A549 (cell line): ENCODE measurements around the gene AARSD1. TPM values are rescaled to one million over a fixed set of nuclear protein-coding genes. Genes with fewer than 3 reads are reported as not detected.

Source experiments
- ATAC-seq, 2 experiments: fragments of 200-7000 bp in 1 of 2; fragments of >200 bp in 1 of 2; cut with Nextera tagmentation in 1 of 2; cut with Tn5 transposase in 1 of 2; 3 replicates each; pipeline versions ENCODE4 v1.8.0 to v1.9.1; 2018 to 2020; ENCODE audit warnings: mild to moderate bottlenecking in 1 of 2, moderate library complexity in 1 of 2
- CTCF ChIA-PET: fragments of 300-600 bp; sonication (Branson Sonifier 250); formaldehyde crosslinking; extraction: SDS; loops from one replicate; lab custom pipeline; 2021; ENCODE audit warnings: antibody characterized with exemption, inconsistent platforms; lab: Yijun Ruan, JAX
- POLR2A ChIA-PET: fragments of 350-600 bp; formaldehyde crosslinking; extraction: SDS; loops from one replicate; lab custom pipeline; 2021; ENCODE audit warnings: antibody characterized with exemption, inconsistent platforms; lab: Yijun Ruan, JAX
- DNase-seq, 2 experiments: peaks; one replicate each; pipeline versions ENCODE4 v3.0.0 to v3.0.0-alpha.2; 2011 to 2016; ENCODE audit warnings: low read depth in 1 of 2, low spot score in 1 of 2
- FAIRE-seq: peaks from 2 replicates; lab custom pipeline; 2011; peaks lifted over from hg19 to GRCh38; lab: Jason Lieb, UNC
- H3K27ac ChIP-seq, 2 experiments: fragments of >200 bp; sonication (Bioruptor Twin); formaldehyde crosslinking; 3 replicates each; pipeline ENCODE4 v1.5.1; 2016 to 2017
- H3K4me1 ChIP-seq: fragments of >200 bp; sonication (Bioruptor Twin); formaldehyde crosslinking; 3 replicates; pipeline ENCODE4 v1.6.1; 2016
- H3K4me2 ChIP-seq: fragments of >200 bp; sonication (Bioruptor Twin); formaldehyde crosslinking; 3 replicates; pipeline ENCODE4 v1.6.1; 2016
- H3K4me3 ChIP-seq: fragments of >200 bp; sonication (Bioruptor Twin); formaldehyde crosslinking; 3 replicates; pipeline ENCODE4 v1.5.1; 2016
- H3K9me3 ChIP-seq: fragments of >200 bp; sonication (Bioruptor Twin); formaldehyde crosslinking; 3 replicates; pipeline ENCODE4 v1.6.1; 2016
- ATOH8 ChIP-seq: fragments of 250-450 bp; sonication (Bioruptor Pico); IDR thresholded peaks from 2 replicates; pipeline ENCODE4 v1.5.0; 2020; ENCODE audit warnings: low read depth, mild to moderate bottlenecking, moderate library complexity
- BHLHE40 ChIP-seq: IDR thresholded peaks from 2 replicates; pipeline ENCODE4 v1.6.1; 2012; ENCODE audit warnings: low read depth, low read length, inconsistent platforms
- CEBPB ChIP-seq, 2 experiments: fragments of >200 bp in 1 of 2; sonication (Bioruptor Twin) in 1 of 2; formaldehyde crosslinking in 1 of 2; IDR thresholded peaks; 2 replicates each; pipeline ENCODE4 v1.6.1; 2012 to 2016
- CHD2 ChIP-seq: fragments of 150-350 bp; IDR thresholded peaks from 2 replicates; pipeline ENCODE4 v1.6.1; 2014; ENCODE audit warnings: low read length; ENCODE audit not compliant: partially characterized antibody
- ESRRA ChIP-seq: fragments of 150-350 bp; IDR thresholded peaks from 2 replicates; pipeline ENCODE4 v1.6.1; 2014; ENCODE audit warnings: mild to moderate bottlenecking, low read length, borderline replicate concordance
- FOSB ChIP-seq: fragments of 250-450 bp; sonication (Bioruptor Pico); IDR thresholded peaks from 2 replicates; pipeline ENCODE4 v1.5.0; 2020; ENCODE audit warnings: mild to moderate bottlenecking, moderate library complexity
- GATA3 ChIP-seq: IDR thresholded peaks from 2 replicates; pipeline ENCODE4 v1.6.1; 2012; ENCODE audit warnings: borderline replicate concordance
- HDAC2 ChIP-seq: fragments of 200-600 bp; sonication (generic); IDR thresholded peaks from 2 replicates; pipeline ENCODE4 v1.6.1; 2016
- HOXB13 ChIP-seq: fragments of 250-450 bp; sonication (Bioruptor Pico); IDR thresholded peaks from 2 replicates; pipeline ENCODE4 v1.5.0; 2020; ENCODE audit warnings: low read depth, mild to moderate bottlenecking, moderate library complexity
- HOXB5 ChIP-seq: fragments of 250-450 bp; sonication (Bioruptor Pico); IDR thresholded peaks from 2 replicates; pipeline ENCODE4 v1.5.0; 2020; ENCODE audit warnings: mild to moderate bottlenecking, moderate library complexity
- KDM1A ChIP-seq: fragments of 200-600 bp; sonication (generic); IDR thresholded peaks from 2 replicates; pipeline ENCODE4 v1.6.1; 2016; ENCODE audit warnings: low read depth, mild to moderate bottlenecking
- KDM5A ChIP-seq: fragments of 200-600 bp; sonication (generic); IDR thresholded peaks from 2 replicates; pipeline ENCODE4 v1.6.1; 2016; ENCODE audit warnings: antibody characterized with exemption, mild to moderate bottlenecking
- NPAS2 ChIP-seq: fragments of 250-450 bp; sonication (Bioruptor Pico); IDR thresholded peaks from 2 replicates; pipeline ENCODE4 v1.8.0; 2022; ENCODE audit warnings: mild to moderate bottlenecking, moderate library complexity, borderline replicate concordance
- NR3C1 ChIP-seq: fragments of >200 bp; sonication (Bioruptor Twin); formaldehyde crosslinking; IDR thresholded peaks from 3 replicates; pipeline ENCODE4 v1.6.1; 2017
- PHF8 ChIP-seq: fragments of 200-600 bp; sonication (generic); IDR thresholded peaks from 2 replicates; pipeline ENCODE4 v1.6.1; 2016; ENCODE audit warnings: low read depth, mild to moderate bottlenecking, antibody characterized with exemption, moderate library complexity, borderline replicate concordance
- POLR2A ChIP-seq: IDR thresholded peaks from 2 replicates; pipeline ENCODE4 v1.6.1; 2012; ENCODE audit warnings: mild to moderate bottlenecking, low read length
- RAD21 ChIP-seq, 2 experiments: fragments of >200 bp in 1 of 2; sonication (Bioruptor Twin) in 1 of 2; formaldehyde crosslinking in 1 of 2; IDR thresholded peaks in 1 of 2; conservative IDR thresholded peaks in 1 of 2; 2 replicates in 1 of 2; 3 replicates in 1 of 2; pipeline ENCODE4 v1.6.1; 2012 to 2018; ENCODE audit warnings: inconsistent platforms in 1 of 2
- RCOR1 ChIP-seq: fragments of 150-350 bp; IDR thresholded peaks from 2 replicates; pipeline ENCODE4 v1.6.1; 2014; ENCODE audit warnings: antibody characterized with exemption, low read length, low read depth
- REST ChIP-seq: fragments of 200-600 bp; sonication (generic); IDR thresholded peaks from 2 replicates; pipeline ENCODE4 v1.6.1; 2016; ENCODE audit warnings: antibody characterized with exemption, mild to moderate bottlenecking, moderate library complexity
- RFX5 ChIP-seq: fragments of 450-650 bp; IDR thresholded peaks from 2 replicates; pipeline ENCODE4 v1.7.1; 2014; ENCODE audit warnings: antibody characterized with exemption, mild to moderate bottlenecking, moderate library complexity
- SMC3 ChIP-seq: fragments of >200 bp; sonication (Bioruptor Twin); formaldehyde crosslinking; IDR thresholded peaks from 3 replicates; pipeline ENCODE4 v1.6.1; 2018; ENCODE audit warnings: inconsistent platforms
- TP53 ChIP-seq: fragments of 250-450 bp; sonication (Bioruptor Pico); IDR thresholded peaks from 2 replicates; pipeline ENCODE4 v1.5.0; 2021; ENCODE audit warnings: mild to moderate bottlenecking, moderate library complexity
- ZFP36 ChIP-seq: fragments of 450-650 bp; IDR thresholded peaks from 2 replicates; pipeline ENCODE4 v1.6.1; 2014; ENCODE audit warnings: borderline replicate concordance; ENCODE audit not compliant: partially characterized antibody
- ZNF302 ChIP-seq: fragments of 250-450 bp; sonication (Bioruptor Pico); IDR thresholded peaks from 2 replicates; pipeline ENCODE4 v1.9.0; 2021; ENCODE audit warnings: inconsistent platforms, mild to moderate bottlenecking, moderate library complexity
- ZSCAN20 ChIP-seq: fragments of 250-450 bp; sonication (Bioruptor Pico); IDR thresholded peaks from 2 replicates; pipeline ENCODE4 v1.8.0; 2022; ENCODE audit warnings: mild to moderate bottlenecking, moderate library complexity
- WGBS: methylation state at CpG from one replicate; pipeline ENCODE4 v1.1.6; 2017; ENCODE audit errors: missing lambda C conversion rate; 5-methylcytosine and 5-hydroxymethylcytosine counted together
- polyA plus RNA-seq, 4 experiments: library from polyadenylated mRNA; depleted of rRNA in 3 of 4; stranded (reverse); fragments of >200 nt; fragmentation: RNase III in 1 of 4; extraction: RNeasy Plus Mini Kit Qiagen cat#74134 plus additional on column Dnase treatment in 1 of 4; gene quantifications; 2 replicates in 3 of 4; 3 replicates in 1 of 4; pipeline ENCODE4 v1.2.3, GENCODE V29; 2011 to 2017
- TF ChIP-seq, protein P1 (sequence below): fragments of >200 bp; sonication (Bioruptor Twin); formaldehyde crosslinking; IDR thresholded peaks from 3 replicates; pipeline ENCODE4 v1.5.1; 2016
- TF ChIP-seq, protein P2 (sequence below): fragments of 150-350 bp; IDR thresholded peaks from 2 replicates; pipeline ENCODE4 v1.6.1; 2014; ENCODE audit warnings: low read depth, mild to moderate bottlenecking, low read length
- TF ChIP-seq, protein P3 (sequence below): fragments of >200 bp; sonication (Bioruptor Twin); formaldehyde crosslinking; IDR thresholded peaks from 3 replicates; pipeline ENCODE4 v1.6.1; 2016

AARSD1 gene
- polyA plus RNA-seq, 2 of the 4 experiments (the other 2 are of a cell fraction), result 66.6 to 70.7 TPM

DNA sequence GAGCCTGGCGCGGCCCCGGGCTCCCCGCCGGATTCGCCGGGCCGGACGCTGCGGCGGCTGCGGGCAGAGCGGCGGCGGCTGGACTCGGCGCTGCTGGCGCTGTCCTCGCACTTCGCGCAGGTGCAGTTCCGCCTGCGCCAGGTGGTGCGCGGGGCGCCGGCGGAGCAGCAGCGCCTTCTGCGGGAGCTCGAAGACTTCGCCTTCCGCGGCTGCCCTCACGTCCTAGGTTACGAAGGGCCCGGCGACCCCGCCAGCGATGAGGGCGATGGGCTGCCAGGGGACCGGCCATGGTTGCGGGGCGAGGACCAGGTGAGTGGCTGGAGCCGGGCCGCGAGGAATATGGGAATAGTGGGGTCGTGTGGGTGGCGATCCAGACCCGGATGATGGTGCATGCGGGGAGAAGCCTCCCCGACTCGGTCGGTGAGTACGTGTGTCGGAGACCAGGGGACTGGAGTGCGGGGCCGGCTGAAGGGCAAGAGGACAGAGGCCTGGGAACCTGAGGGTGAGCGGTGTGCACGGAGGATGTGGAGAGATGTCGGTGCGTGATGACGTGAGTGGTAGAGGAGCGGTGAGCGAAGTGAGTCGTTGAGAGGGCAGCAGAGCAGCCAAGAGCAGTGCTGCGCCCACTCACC, 16.6 kb upstream of the AARSD1 start (continued):
- TF ChIP-seq RAD21 (conservative IDR thresholded peaks at IDR 0.05 in 1 of 2, IDR thresholded peaks at IDR 0.05 in 1 of 2) (peak in 1 of 2 experiments; percentile 40; a peak in 2 of 5 replicates), ZFP36 (no peak)

DNA sequence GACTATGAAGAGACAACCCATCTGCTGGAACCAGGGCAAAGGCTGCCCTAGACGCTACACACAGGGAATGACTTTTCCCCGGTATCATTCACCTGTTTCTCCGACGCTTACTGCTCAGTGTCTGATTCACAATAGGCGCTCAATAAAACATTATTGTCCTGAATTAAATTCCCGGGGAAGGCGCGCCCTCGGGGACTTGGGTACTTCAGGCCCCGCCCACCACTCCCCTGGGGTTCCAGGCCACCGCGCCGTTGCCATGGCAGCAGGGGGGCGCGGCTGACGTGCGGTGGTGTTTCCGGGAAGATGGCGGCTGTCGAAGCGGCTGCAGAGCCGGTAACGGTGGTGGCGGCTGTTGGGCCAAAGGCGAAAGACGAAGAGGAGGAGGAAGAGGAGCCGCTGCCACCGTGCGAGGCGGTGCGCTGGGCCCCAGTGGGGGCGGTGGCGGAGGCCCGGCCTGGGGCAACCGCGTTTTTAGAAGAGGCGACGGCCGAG, 16.1 kb upstream of the AARSD1 start, which contains the start of gene RUNDC1:
Gene RUNDC1 (plus strand): TSS at position 292 of the 492 bp plus-strand sequence. CDS start 12 bp downstream, at position 304.
- peaks cover 33% of the 10 kb centered on the region for H3K4me1 ChIP-seq
- FAIRE-seq, result no peak
- ChIA-PET CTCF (interaction anchor here (1.0 to 11.1 kb wide), 6 partner anchors 12 to 142 kb away, joined by 3 to 86 read pairs (median 4); partner anchors contain the start of genes AOC2 and RPL27), POLR2A (interaction anchor here (0.9 to 2.0 kb wide), 3 partner anchors 16 to 21 kb away, joined by 4 to 36 read pairs (median 5); partner anchors contain the start of genes AARSD1 and RPL27)
- H3K4me2 ChIP-seq, result peak within 1 kb of the TSS; percentile 95
- H3K4me3 ChIP-seq, result peak within 1 kb of the TSS; percentile 86
- WGBS, result 2% methylated on average over 34 of the region's 39 CpGs
- peak; percentile 88 to 94 for ATAC-seq
- DNase-seq, result peak; percentile 92 to 98
- H3K9me3 ChIP-seq, result no peaks in the 10 kb centered on the region
- H3K27ac ChIP-seq, result peak within 1 kb of the TSS; percentile 89 to 96
- 0 out of 2 replicates have a peak, but pooled peaks have one; percentile 10 for TF ChIP-seq GATA3
- TF ChIP-seq CEBPB (IDR thresholded peaks at IDR 0.05), result no peak
- TF ChIP-seq RFX5, result no peak
- TF ChIP-seq HOXB5 (CRISPR knock-in tag), result no peak
- TF ChIP-seq, protein P1, sequence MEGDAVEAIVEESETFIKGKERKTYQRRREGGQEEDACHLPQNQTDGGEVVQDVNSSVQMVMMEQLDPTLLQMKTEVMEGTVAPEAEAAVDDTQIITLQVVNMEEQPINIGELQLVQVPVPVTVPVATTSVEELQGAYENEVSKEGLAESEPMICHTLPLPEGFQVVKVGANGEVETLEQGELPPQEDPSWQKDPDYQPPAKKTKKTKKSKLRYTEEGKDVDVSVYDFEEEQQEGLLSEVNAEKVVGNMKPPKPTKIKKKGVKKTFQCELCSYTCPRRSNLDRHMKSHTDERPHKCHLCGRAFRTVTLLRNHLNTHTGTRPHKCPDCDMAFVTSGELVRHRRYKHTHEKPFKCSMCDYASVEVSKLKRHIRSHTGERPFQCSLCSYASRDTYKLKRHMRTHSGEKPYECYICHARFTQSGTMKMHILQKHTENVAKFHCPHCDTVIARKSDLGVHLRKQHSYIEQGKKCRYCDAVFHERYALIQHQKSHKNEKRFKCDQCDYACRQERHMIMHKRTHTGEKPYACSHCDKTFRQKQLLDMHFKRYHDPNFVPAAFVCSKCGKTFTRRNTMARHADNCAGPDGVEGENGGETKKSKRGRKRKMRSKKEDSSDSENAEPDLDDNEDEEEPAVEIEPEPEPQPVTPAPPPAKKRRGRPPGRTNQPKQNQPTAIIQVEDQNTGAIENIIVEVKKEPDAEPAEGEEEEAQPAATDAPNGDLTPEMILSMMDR, result no peak
- no peak for TF ChIP-seq HDAC2
- no peak for TF ChIP-seq NPAS2 (CRISPR knock-in tag)
- TF ChIP-seq TP53 (CRISPR knock-in tag), result no peak
- TF ChIP-seq CHD2, result no peak
- TF ChIP-seq, protein P2, sequence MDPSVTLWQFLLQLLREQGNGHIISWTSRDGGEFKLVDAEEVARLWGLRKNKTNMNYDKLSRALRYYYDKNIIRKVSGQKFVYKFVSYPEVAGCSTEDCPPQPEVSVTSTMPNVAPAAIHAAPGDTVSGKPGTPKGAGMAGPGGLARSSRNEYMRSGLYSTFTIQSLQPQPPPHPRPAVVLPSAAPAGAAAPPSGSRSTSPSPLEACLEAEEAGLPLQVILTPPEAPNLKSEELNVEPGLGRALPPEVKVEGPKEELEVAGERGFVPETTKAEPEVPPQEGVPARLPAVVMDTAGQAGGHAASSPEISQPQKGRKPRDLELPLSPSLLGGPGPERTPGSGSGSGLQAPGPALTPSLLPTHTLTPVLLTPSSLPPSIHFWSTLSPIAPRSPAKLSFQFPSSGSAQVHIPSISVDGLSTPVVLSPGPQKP, result no peak
- no peak for TF ChIP-seq NR3C1
- no peak for TF ChIP-seq SMC3
- TF ChIP-seq POLR2A, result peak; percentile 94
- TF ChIP-seq ESRRA, result no peak
- TF ChIP-seq FOSB (CRISPR knock-in tag), result no peak
- TF ChIP-seq PHF8, result peak; percentile 69; the same call in 1 of the 2 replicates
- TF ChIP-seq, protein P3, sequence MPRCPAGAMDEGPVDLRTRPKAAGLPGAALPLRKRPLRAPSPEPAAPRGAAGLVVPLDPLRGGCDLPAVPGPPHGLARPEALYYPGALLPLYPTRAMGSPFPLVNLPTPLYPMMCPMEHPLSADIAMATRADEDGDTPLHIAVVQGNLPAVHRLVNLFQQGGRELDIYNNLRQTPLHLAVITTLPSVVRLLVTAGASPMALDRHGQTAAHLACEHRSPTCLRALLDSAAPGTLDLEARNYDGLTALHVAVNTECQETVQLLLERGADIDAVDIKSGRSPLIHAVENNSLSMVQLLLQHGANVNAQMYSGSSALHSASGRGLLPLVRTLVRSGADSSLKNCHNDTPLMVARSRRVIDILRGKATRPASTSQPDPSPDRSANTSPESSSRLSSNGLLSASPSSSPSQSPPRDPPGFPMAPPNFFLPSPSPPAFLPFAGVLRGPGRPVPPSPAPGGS, result peak; percentile 60; the same call in 1 of the 3 replicates
- no peak for TF ChIP-seq BHLHE40
- no peak for TF ChIP-seq ZFP36
- TF ChIP-seq HOXB13 (CRISPR knock-in tag), result no peak
- TF ChIP-seq KDM1A, result no peak
- no peak for TF ChIP-seq RCOR1
- peak; percentile 76 for TF ChIP-seq KDM5A
- no peak for TF ChIP-seq ZSCAN20 (CRISPR knock-in tag)
- TF ChIP-seq ZNF302 (CRISPR knock-in tag), result no peak
- no peak for TF ChIP-seq ATOH8 (CRISPR knock-in tag)
- TF ChIP-seq REST, result no peak
